GM13976 (cell line): ENCODE results near the gene SLCO2A1.

Experiments
- DNase-seq: peaks from one replicate; pipeline ENCODE4 v3.0.0; 2012; ENCODE audit warnings: low spot score
- CTCF ChIP-seq: IDR thresholded peaks from 2 replicates; pipeline ENCODE4 v1.5.1; 2012; ENCODE audit warnings: borderline replicate concordance, mild to moderate bottlenecking; ENCODE audit not compliant: insufficient read depth; ENCODE audit errors: extremely low read depth, missing control alignments, control extremely low read depth
- in situ Hi-C: fragments of 300-500 bp; cut with MboI; formaldehyde crosslinking; loops from one replicate; pipeline ENCODE4 v1.12.0; 2022; ENCODE audit warnings: low sequenced_read_pairs, mixed read lengths, inconsistent platforms; ENCODE audit not compliant: unreplicated experiment

The SLCO2A1 gene

GRCh38 chr3:133991209-133991608 lies 38.5 kb downstream of the SLCO2A1 start:
- in situ Hi-C loops = no loop called here
- no peak for TF ChIP-seq CTCF
- DNase-seq = no peak

GRCh38 chr3:133989936-133990702 lies 39.6 kb downstream of the SLCO2A1 start:
- DNase-seq = no peak
- TF ChIP-seq CTCF = no peak
- in situ Hi-C loops = no loop called here

GRCh38 chr3:133988631-133989161 lies 41.0 kb downstream of the SLCO2A1 start:
- no peak for TF ChIP-seq CTCF
- in situ Hi-C loops = no loop called here
- DNase-seq = no peak

- no peak for TF ChIP-seq CTCF
These were observed 41.7 kb downstream of the SLCO2A1 start for GRCh38 chr3:133987948-133988484.

GRCh38 chr3:133987136-133987535 lies 42.6 kb downstream of the SLCO2A1 start:
- DNase-seq = no peak
- in situ Hi-C loops = no loop called here
- no peak for TF ChIP-seq CTCF

More at GRCh38 chr3:133987948-133988484, 41.7 kb downstream of the SLCO2A1 start:
- DNase-seq = no peak
- in situ Hi-C loops = no loop called here

GRCh38 chr3:133986311-133986710 lies 43.4 kb downstream of the SLCO2A1 start:
- no peak for DNase-seq

More at GRCh38 chr3:133986311-133986710, 43.4 kb downstream of the SLCO2A1 start:
- in situ Hi-C loops = no loop called here
- no peak for TF ChIP-seq CTCF
